HL-60 (cell line): ENCODE measurements around the gene PPEF1.
"Not testable (repeated sequence)": the region's sequence is repeated elsewhere in the genome, so short reads cannot be mapped to it uniquely, and the experiment has no call there.

ENCODE experiments used
- GABPA ChIP-seq: IDR thresholded peaks from 2 replicates; pipeline ENCODE4 v1.6.1; 2012; ENCODE audit warnings: low read depth
- POLR2AphosphoS5 ChIP-seq: IDR thresholded peaks from 2 replicates; pipeline ENCODE4 v1.6.1; 2012; ENCODE audit warnings: low read depth
- SPI1 ChIP-seq: IDR thresholded peaks from 2 replicates; pipeline ENCODE4 v1.6.1; 2012; ENCODE audit warnings: low read depth, mild to moderate bottlenecking, borderline replicate concordance
- TF ChIP-seq, protein P1 (sequence below): IDR thresholded peaks from one replicate; pipeline ENCODE4 v1.5.1; 2011; ENCODE audit warnings: low read length, control low read depth, inconsistent platforms; ENCODE audit not compliant: insufficient read depth
- TF ChIP-seq, protein P2 (sequence below): IDR thresholded peaks from 2 replicates; pipeline ENCODE4 v1.6.1; 2012; ENCODE audit warnings: low read depth; ENCODE audit not compliant: insufficient replicate concordance

DNA sequence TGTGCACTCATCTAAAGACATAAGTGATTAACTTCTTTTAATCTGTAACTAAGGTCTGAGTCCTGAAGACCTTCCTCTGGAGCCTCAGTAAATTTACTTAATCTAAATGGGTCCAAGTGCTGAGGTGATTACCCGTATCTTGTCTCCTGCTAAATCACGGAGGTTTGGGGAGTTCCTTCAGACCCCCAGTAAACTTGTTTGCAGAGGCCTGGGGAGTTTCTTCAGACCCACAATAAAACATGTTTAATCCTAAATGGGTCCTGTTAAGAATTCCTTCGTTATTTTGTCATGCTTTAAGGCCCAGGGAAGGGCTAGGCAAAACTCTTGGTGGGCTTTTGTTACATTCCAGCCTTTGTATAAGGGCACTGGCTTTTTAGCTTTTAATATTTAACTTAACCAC, 140.5 kb downstream of the PPEF1 start:
- TF ChIP-seq, protein P1, sequence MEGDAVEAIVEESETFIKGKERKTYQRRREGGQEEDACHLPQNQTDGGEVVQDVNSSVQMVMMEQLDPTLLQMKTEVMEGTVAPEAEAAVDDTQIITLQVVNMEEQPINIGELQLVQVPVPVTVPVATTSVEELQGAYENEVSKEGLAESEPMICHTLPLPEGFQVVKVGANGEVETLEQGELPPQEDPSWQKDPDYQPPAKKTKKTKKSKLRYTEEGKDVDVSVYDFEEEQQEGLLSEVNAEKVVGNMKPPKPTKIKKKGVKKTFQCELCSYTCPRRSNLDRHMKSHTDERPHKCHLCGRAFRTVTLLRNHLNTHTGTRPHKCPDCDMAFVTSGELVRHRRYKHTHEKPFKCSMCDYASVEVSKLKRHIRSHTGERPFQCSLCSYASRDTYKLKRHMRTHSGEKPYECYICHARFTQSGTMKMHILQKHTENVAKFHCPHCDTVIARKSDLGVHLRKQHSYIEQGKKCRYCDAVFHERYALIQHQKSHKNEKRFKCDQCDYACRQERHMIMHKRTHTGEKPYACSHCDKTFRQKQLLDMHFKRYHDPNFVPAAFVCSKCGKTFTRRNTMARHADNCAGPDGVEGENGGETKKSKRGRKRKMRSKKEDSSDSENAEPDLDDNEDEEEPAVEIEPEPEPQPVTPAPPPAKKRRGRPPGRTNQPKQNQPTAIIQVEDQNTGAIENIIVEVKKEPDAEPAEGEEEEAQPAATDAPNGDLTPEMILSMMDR = not testable (repeated sequence)
- TF ChIP-seq, protein P2, sequence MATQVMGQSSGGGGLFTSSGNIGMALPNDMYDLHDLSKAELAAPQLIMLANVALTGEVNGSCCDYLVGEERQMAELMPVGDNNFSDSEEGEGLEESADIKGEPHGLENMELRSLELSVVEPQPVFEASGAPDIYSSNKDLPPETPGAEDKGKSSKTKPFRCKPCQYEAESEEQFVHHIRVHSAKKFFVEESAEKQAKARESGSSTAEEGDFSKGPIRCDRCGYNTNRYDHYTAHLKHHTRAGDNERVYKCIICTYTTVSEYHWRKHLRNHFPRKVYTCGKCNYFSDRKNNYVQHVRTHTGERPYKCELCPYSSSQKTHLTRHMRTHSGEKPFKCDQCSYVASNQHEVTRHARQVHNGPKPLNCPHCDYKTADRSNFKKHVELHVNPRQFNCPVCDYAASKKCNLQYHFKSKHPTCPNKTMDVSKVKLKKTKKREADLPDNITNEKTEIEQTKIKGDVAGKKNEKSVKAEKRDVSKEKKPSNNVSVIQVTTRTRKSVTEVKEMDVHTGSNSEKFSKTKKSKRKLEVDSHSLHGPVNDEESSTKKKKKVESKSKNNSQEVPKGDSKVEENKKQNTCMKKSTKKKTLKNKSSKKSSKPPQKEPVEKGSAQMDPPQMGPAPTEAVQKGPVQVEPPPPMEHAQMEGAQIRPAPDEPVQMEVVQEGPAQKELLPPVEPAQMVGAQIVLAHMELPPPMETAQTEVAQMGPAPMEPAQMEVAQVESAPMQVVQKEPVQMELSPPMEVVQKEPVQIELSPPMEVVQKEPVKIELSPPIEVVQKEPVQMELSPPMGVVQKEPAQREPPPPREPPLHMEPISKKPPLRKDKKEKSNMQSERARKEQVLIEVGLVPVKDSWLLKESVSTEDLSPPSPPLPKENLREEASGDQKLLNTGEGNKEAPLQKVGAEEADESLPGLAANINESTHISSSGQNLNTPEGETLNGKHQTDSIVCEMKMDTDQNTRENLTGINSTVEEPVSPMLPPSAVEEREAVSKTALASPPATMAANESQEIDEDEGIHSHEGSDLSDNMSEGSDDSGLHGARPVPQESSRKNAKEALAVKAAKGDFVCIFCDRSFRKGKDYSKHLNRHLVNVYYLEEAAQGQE = not testable (repeated sequence)
- TF ChIP-seq GABPA, POLR2AphosphoS5, SPI1: not testable (repeated sequence)
